Epidermal melanocyte (primary cell): ENCODE data around the gene ITPRIPL1.

Source experiments
- DNase-seq: peaks from one replicate; pipeline ENCODE4 v3.0.0; 2011; ENCODE audit warnings: low spot score; ENCODE audit not compliant: insufficient read length

ITPRIPL1 gene

GRCh38 chr2:96353606-96354101 is 28.5 kb downstream of the ITPRIPL1 start:
- no peak for DNase-seq

- no peak for DNase-seq
Observed at GRCh38 chr2:96354492-96354891, 29.4 kb downstream of the ITPRIPL1 start.

GRCh38 chr2:96356889-96357288 is 31.8 kb downstream of the ITPRIPL1 start:
- no peak for DNase-seq

- DNase-seq = no peak
Observed at GRCh38 chr2:96359310-96359709, 34.2 kb downstream of the ITPRIPL1 start.

GRCh38 chr2:96359866-96360265 is 34.7 kb downstream of the ITPRIPL1 start:
- DNase-seq = no peak

GRCh38 chr2:96361751-96362150 is 36.6 kb downstream of the ITPRIPL1 start:
- no peak for DNase-seq

- DNase-seq = no peak
Observed at GRCh38 chr2:96369186-96369585, 44.1 kb downstream of the ITPRIPL1 start.

GRCh38 chr2:96374211-96374951 is 49.3 kb downstream of the ITPRIPL1 start:
- no peak for DNase-seq
